ENCODE data around the gene VEGFA. TPM values are rescaled to one million over a fixed set of nuclear protein-coding genes. Genes with fewer than 3 reads are reported as not detected.

Gene VEGFA
- total RNA-seq, 2 experiments from 2014 or later = 27.8 to 29.0 TPM

DNA sequence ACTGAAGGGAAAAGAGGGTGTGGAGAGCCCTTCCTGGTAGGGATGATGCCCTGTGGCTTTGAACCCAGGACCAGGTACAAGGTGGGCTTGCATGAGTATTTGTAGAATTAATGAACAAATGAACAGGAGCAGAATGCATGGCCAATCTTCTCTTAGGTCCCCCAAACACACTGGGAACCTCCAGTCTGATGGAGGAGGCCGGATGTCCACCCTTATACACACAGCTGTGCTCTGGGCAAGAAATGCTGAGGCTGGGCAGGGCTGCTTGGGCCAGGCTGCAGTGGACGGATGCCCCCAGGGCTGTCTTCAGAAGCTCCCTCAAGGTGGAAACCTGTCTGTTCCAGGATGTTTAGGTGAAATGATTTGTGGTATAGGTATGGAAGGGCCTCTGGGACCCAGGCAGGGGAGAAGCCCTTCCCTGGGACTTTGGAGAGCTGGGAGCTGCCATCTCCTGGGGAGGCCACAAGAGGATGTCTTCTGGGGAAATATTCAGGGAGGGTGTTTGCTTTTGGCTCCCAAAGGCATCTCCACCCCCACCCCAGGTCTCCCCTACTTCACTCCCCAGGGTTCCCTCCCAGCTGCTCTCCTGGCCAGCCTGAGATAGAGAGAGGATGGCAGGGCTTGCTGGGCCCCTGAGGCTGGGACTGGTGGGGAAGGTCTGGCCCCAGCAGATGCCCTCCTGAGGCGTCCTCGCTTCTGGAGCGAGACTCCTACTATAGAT, 23.3 kb downstream of the VEGFA start:
- ATAC-seq = no peak
- no peak overlapping the region for H3K4me3 Mint-ChIP-seq
- DNase-seq = no peak
- no peak overlapping the region for H3K27ac Mint-ChIP-seq
- H3K36me3 Mint-ChIP-seq = no peaks in the 10 kb centered on the region
- no peaks in the 10 kb centered on the region for H3K9me3 Mint-ChIP-seq (ENCODE audit: low read depth)
- CTCF ChIA-PET = interaction anchor here (1.5 to 1.8 kb wide), 2 partner anchors 19 to 28 kb away, joined by 3 to 6 read pairs; no protein-coding TSS in a partner anchor
- peaks cover 2% of the 10 kb centered on the region for H3K27me3 Mint-ChIP-seq
- peaks cover 2% of the 10 kb centered on the region for H3K4me1 Mint-ChIP-seq

DNA sequence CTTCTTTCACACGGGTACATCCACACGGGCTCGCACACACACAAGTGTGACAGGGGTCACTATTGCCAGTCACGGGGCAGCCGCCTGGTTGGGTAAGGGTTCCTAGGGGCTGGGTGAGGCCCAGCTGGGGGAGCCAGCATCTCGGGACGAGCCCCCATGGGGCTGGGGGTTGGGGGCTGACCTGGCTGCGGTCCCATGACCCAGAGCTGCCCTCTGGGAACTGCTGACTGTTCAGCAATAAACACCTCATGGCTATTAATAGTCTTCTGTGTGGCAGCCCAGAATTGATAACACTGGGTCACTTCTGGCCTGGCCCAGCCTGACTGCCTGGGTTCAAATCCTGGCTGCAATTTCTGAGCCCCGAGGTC, 23.8 kb downstream of the VEGFA start:
- Mint-ChIP-seq H3K36me3 (no peaks in the 10 kb centered on the region), H3K9me3 (ENCODE audit: low read depth) (no peaks in the 10 kb centered on the region), H3K27me3 (peaks cover 2% of the 10 kb centered on the region), H3K4me1 (peaks cover 7% of the 10 kb centered on the region), H3K4me3 (no peak overlapping the region), H3K27ac (no peak overlapping the region)
- DNase-seq (no peak), ATAC-seq (no peak)
- CTCF ChIA-PET = interaction anchor here (1.1 to 1.8 kb wide), 3 partner anchors 19 to 126 kb away, joined by 3 to 6 read pairs (median 3); no protein-coding TSS in a partner anchor

DNA sequence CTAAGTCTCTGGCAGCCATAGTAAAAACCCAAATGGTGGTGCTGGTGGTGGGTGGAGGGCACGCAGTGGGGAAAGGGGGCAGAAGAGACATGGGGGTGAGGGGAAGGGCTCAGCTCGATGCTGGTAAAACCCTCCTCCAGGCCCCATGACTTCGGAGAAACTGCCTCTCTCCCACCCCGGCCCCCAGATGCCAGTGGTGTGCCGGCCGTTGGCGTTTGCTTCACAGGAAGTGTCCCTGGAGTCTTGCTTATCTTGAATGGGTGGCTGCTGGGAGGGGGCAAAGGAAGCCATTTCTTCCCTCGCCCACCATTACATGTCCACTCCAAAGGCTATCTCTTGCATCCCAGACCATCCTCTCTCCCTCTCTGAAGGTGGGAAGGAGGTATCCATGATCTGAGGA, 25.4 kb downstream of the VEGFA start:
- DNase-seq (no peak), ATAC-seq (no peak)
- Mint-ChIP-seq H3K36me3 (no peaks in the 10 kb centered on the region), H3K9me3 (ENCODE audit: low read depth) (no peaks in the 10 kb centered on the region), H3K27me3 (peaks cover 2% of the 10 kb centered on the region), H3K27ac (no peak overlapping the region), H3K4me1 (peaks cover 22% of the 10 kb centered on the region), H3K4me3 (no peak overlapping the region)
- CTCF ChIA-PET = interaction anchor here (2.4 kb wide), 1 partner anchor 25 kb away, joined by 9 read pairs; the partner anchor contains the start of gene VEGFA

DNA sequence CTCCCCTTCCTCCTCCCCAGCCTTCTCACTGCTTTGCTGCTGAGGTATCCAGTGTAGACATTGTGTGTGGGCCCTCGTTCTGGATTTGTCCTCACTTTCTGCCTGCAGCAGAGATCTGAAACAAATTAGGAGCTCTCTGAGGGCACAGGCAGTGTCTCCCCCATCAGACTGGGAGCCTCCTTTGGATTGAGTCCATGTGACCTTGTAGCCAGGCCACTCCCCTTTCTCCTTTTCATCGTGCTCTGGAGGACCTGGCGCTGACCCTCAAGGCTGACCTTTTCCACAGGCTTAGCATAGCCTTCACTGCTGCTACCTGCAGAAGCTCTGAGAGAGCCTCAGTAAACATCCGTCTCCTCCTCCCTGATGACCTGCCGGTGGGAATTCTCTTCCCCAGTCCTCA, 26.2 kb downstream of the VEGFA start:
- ATAC-seq (no peak), DNase-seq (no peak)
- Mint-ChIP-seq H3K27ac (no peak overlapping the region), H3K27me3 (peaks cover 2% of the 10 kb centered on the region), H3K36me3 (no peaks in the 10 kb centered on the region), H3K4me3 (no peak overlapping the region), H3K4me1 (peaks cover 24% of the 10 kb centered on the region), H3K9me3 (ENCODE audit: low read depth) (no peaks in the 10 kb centered on the region)
- CTCF ChIA-PET = interaction anchor here (1.9 to 2.4 kb wide), 2 partner anchors 22 to 26 kb away, joined by 9 read pairs; partner anchors contain the start of gene VEGFA

DNA sequence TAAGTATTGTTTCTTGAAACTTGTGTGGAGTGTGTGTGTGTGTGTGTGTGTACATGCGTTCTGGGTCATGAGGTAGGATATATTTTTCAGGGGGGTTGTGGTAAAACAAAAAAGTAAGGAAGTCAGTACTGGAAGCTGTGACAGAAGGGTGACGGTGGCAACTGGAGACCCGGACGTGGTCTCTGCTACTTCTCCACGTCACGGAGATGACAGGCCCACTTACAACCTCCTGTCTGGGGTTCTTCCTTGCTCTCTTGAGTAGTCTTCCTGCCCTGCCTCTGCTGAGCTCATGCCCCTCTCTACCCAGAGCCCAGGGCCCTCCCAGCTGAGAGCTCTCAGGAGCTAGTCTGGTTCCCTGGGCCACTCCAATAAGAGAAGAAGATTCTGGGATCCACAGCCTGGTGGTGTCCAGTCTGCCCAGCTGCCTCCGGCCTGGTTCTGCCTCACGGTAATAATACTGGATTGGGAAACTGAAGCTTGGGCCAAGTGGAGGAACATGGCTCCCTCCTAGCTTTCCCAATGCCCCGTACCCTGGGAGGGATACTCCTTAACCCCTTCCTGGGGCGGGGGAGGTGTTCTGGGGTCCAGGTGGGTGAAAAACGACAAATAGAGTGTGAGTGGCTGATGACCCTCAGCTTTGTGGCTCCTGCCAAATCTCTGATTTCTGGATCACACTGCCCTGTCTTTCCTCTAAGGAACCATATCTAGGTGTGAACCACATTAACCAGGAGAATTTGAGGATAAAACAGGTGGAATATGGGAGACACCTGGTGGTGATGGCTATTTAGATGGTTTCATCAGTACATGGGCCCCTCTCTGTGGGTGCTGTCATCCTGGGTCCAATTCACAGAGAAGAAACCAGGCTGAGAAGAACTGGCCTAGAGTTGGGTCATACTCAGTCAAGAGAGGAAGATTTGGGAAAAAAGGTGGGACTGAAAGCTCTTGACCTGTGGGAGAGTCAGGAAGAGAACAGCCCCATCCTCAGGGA, 27.2 kb downstream of the VEGFA start:
- Mint-ChIP-seq H3K4me3 (no peak overlapping the region), H3K27ac (no peak overlapping the region)

DNA sequence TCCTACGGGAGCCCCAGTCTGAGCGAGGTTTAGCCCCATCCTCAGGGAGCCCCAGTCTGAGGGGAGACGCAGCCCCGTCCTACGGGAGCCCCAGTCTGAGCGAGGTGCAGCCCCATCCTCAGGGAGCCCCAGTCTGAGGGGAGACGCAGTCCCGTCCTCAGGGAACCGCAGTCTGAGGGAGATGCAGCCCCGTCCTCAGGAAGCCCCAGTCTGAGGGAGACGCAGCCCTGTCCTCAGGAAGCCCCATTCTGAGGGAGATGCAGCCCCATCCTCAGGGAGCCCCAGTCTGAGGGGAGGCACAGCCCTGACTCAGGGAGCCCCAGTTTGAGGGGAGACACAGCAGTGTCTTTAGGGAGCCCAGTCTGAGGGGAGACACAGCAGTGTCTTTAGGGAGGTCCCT, 27.9 kb downstream of the VEGFA start:
- Mint-ChIP-seq H3K4me1 (peaks cover 24% of the 10 kb centered on the region), H3K36me3 (no peaks in the 10 kb centered on the region), H3K27me3 (peaks cover 2% of the 10 kb centered on the region), H3K9me3 (ENCODE audit: low read depth) (no peaks in the 10 kb centered on the region), H3K27ac (no peak overlapping the region), H3K4me3 (no peak overlapping the region)
- DNase-seq = no peak
- CTCF ChIA-PET = no interaction called here
- ATAC-seq = no peak

More for the DNA sequence above, 27.2 kb downstream of the VEGFA start:
- peaks cover 24% of the 10 kb centered on the region for H3K4me1 Mint-ChIP-seq
- ATAC-seq = no peak
- H3K36me3 Mint-ChIP-seq = no peaks in the 10 kb centered on the region
- H3K9me3 Mint-ChIP-seq (ENCODE audit: low read depth) = no peaks in the 10 kb centered on the region
- H3K27me3 Mint-ChIP-seq = peaks cover 2% of the 10 kb centered on the region
- CTCF ChIA-PET = interaction anchor here (1.9 to 2.4 kb wide), 2 partner anchors 23 to 27 kb away, joined by 9 read pairs; partner anchors contain the start of gene VEGFA
- DNase-seq = no peak

DNA sequence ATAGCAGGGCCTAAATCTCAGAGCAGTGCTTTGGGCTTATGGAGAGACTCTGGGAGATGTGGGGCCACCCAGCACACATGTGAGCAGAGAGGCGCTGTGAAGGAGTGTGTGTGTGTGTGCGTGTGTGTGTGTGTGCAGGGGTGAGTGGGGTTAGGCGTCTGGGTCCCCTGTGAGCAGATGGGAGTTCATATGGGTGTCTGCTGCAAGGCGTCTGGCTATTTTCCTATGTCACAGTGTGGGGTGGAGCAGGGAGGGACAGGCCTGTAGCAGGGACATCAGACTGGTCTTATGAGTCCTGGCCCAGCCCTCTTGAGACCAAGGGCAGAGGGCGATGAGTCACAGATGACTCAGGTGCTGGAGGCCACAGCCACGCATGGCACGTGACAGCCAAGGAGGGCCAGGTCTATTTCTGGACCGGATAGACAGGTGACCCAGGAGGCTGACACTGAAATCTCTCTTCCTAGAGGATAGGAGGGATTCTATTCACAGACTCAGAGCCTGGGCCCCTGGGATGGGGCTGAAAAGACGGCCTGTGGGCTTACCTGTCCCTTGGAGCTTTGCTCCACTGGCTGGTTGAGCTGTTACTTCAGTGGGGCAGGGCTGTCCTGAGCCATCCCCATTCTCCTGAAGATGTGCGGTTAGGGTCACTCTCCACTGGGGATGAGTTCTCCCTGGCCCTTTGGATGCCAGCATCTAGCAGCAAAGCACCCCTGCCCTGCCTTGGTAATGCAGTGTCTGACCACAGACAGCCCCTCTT, 28.9 kb downstream of the VEGFA start:
- H3K4me3 Mint-ChIP-seq = no peak overlapping the region
- peaks cover 2% of the 10 kb centered on the region for H3K27me3 Mint-ChIP-seq
- ATAC-seq (peak; percentile 35), DNase-seq (peak; percentile 58)
- no peaks in the 10 kb centered on the region for H3K9me3 Mint-ChIP-seq (ENCODE audit: low read depth)
- no peaks in the 10 kb centered on the region for H3K36me3 Mint-ChIP-seq
- H3K27ac Mint-ChIP-seq = no peak overlapping the region
- CTCF ChIA-PET = interaction anchor here (1.0 to 1.7 kb wide), 2 partner anchors 9 to 24 kb away, joined by 3 to 4 read pairs; no protein-coding TSS in a partner anchor
- peaks cover 24% of the 10 kb centered on the region for H3K4me1 Mint-ChIP-seq

DNA sequence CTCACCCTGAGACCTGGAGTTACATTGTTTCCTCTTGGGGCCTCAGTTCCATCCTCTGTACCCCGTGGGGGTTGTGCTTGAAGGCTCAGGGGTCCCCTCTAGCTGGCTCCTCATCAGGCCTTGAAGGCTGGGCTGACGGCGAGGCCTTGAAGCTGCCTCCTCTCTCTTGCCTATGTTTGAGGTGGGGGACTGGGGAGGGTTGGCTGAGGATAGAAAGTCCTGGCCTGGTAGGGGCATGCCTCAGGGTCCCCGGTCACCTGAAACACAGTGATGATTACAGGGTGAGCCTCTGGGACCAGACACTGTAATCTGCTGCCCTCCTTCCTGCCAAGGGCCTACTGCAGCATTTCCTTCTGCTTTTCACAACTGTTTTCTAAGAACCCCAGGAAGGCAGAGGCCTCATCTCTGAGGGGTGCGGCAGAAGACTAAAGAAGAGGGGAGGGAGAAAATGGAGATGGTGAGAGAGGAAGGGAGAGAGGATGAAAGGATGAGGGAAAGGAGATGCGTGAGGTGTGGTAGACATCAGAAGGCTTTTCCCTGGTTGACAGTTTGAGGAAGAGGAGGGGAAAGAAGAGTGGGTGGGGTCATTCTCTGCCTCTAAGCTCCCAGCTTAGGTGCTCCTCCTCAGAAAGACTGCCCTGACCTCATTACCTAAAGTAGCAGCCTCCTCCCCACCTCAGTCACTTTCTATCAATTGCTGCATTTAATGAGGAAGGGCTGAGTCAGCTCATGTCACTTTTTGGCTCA, 29.7 kb downstream of the VEGFA start:
- peaks cover 2% of the 10 kb centered on the region for H3K27me3 Mint-ChIP-seq
- no peaks in the 10 kb centered on the region for H3K36me3 Mint-ChIP-seq
- H3K4me1 Mint-ChIP-seq = peaks cover 24% of the 10 kb centered on the region
- DNase-seq = no peak
- CTCF ChIA-PET = interaction anchor here (0.7 to 1.7 kb wide), 3 partner anchors 10 to 27 kb away, joined by 3 to 4 read pairs (median 3); no protein-coding TSS in a partner anchor
- no peak overlapping the region for H3K4me3 Mint-ChIP-seq
- no peaks in the 10 kb centered on the region for H3K9me3 Mint-ChIP-seq (ENCODE audit: low read depth)
- peak overlapping the region; percentile 60 for H3K27ac Mint-ChIP-seq
- ATAC-seq = peak; percentile 65

DNA sequence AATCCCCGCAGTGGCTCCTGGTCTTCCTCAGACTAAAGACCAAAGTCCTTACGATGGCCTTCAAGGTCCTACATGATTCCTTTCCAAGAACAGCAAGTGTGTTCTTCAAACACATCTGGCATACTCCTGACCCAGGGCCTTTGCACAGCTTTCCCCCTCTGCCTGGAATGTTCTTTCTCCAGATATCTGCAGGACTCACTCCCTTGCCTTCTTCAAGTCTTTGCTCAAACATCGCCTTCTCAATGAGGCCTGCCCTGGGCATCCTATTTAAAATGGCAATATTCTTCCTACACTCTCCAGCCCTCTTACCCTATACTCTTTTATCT, 30.2 kb downstream of the VEGFA start:
- Mint-ChIP-seq H3K4me1 (peaks cover 24% of the 10 kb centered on the region), H3K36me3 (no peaks in the 10 kb centered on the region), H3K27me3 (peaks cover 2% of the 10 kb centered on the region), H3K9me3 (ENCODE audit: low read depth) (no peaks in the 10 kb centered on the region), H3K4me3 (no peak overlapping the region), H3K27ac (peak overlapping the region; percentile 60)
- ATAC-seq (no peak), DNase-seq (no peak)
- CTCF ChIA-PET = interaction anchor here (0.7 to 1.7 kb wide), 2 partner anchors 11 to 27 kb away, joined by 3 to 4 read pairs; no protein-coding TSS in a partner anchor

DNA sequence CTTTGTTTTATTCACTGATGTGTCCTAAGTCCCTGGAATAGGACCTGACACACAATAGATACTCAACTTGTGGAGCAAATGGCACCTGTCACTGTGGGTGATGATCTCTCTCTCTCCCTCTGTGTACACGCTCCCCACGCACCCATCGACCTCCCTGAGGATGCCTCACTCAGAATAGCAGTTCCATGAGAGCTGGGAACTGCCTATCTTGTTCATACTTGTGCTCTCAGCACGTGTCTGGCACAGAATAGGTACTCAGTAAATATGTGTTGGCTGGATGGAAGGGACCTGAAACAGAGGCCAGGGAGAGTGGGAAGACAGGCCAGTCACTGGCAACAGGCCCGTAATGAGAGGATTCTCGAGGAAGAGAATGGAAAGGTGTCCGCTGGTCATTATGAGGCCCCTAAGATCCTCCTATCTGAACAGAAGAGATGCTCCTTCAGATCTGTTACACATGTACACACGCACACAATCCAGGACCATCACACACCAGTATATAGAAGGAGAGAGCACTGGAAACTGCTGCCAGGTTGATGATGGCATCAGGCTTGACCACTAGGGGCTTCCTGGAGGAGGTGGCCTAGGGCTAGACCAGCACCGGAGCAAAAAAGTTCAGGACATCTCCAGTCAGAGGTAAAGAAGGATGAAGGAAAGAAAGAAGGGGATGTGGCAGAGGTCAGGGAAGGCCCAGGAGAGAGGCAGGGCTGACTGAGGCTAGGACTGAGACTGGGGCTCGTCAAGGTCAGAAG, 30.9 kb downstream of the VEGFA start:
- ATAC-seq (no peak), DNase-seq (no peak)
- H3K27me3 Mint-ChIP-seq = peaks cover 2% of the 10 kb centered on the region
- no peak overlapping the region for H3K4me3 Mint-ChIP-seq
- no peaks in the 10 kb centered on the region for H3K9me3 Mint-ChIP-seq (ENCODE audit: low read depth)
- H3K36me3 Mint-ChIP-seq = no peaks in the 10 kb centered on the region
- CTCF ChIA-PET = interaction anchor here (1.0 kb wide), 1 partner anchor 27 kb away, joined by 3 read pairs; no protein-coding TSS in a partner anchor
- H3K27ac Mint-ChIP-seq = no peak overlapping the region
- peaks cover 24% of the 10 kb centered on the region for H3K4me1 Mint-ChIP-seq

DNA sequence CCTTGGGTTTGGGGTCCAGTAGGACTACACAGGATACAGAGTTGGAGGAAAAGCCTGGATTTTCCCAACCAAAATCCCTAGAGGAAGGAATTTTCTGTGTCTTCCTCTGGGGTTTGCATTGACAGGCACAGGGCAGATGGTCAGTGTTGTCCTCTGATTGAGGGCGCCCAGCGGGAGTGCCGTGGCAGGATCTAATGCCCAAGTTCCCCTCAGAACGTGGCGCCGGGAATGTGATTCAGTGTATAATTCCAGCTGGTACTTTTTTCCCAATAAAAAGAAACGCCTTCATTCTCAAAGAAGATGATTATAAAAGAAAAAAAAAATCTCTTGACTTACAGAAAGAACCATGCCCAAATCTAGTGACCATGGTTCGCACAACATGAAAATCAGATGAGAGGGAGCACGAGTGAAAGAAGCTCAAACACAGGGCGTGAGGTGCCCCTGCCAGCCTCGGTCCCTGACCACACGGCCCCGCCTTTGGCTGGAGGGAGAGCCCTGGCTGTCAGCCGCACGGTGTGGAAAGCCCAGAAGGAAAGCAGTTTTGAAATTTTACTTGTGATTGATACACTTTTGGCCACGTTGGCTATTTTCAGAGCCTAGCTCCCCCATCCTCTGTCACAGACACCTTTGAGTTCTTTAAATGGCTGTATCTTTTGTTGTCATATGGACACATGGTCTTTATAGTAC, 31.6 kb downstream of the VEGFA start:
- no peaks in the 10 kb centered on the region for H3K9me3 Mint-ChIP-seq (ENCODE audit: low read depth)
- CTCF ChIA-PET = interaction anchor here (1.0 kb wide), 1 partner anchor 28 kb away, joined by 3 read pairs; no protein-coding TSS in a partner anchor

More for the DNA sequence above, 31.6 kb downstream of the VEGFA start:
- ATAC-seq (no peak), DNase-seq (no peak)
- no peaks in the 10 kb centered on the region for H3K36me3 Mint-ChIP-seq
- H3K27me3 Mint-ChIP-seq = no peaks in the 10 kb centered on the region
- no peak overlapping the region for H3K27ac Mint-ChIP-seq
- peaks cover 24% of the 10 kb centered on the region for H3K4me1 Mint-ChIP-seq
- no peak overlapping the region for H3K4me3 Mint-ChIP-seq
